Gastroesophageal sphincter (tissue), 3 donors: Measurements from ENCODE around the gene SLC38A5.
"Not testable (repeated sequence)": the region's sequence is repeated elsewhere in the genome, so short reads cannot be mapped to it uniquely, and the experiment has no call there.

ENCODE experiments used
- CTCF ChIP-seq, 4 experiments: fragments of 200-600 bp in 2 of 4; fragments of 450-650 bp in 2 of 4; sonication (generic) in 1 of 4; IDR thresholded peaks; one replicate each; pipeline ENCODE4 v1.5.1; 2017 to 2019; ENCODE audit warnings: antibody characterized with exemption in 4 of 4, mild to moderate bottlenecking in 2 of 4, moderate library complexity in 2 of 4
- EP300 ChIP-seq: sonication (generic); formaldehyde crosslinking; IDR thresholded peaks from one replicate; pipeline ENCODE4 v1.6.1; 2017; ENCODE audit warnings: antibody characterized with exemption, mild to moderate bottlenecking
- POLR2A ChIP-seq, 2 donors: fragments of 450-650 bp; IDR thresholded peaks; one replicate each; pipeline ENCODE4 v1.6.1; 2017; ENCODE audit warnings: antibody characterized with exemption in 2 of 2, mild to moderate bottlenecking in 2 of 2, moderate library complexity in 1 of 2
- POLR2AphosphoS5 ChIP-seq: sonication (generic); formaldehyde crosslinking; IDR thresholded peaks from one replicate; pipeline ENCODE4 v1.6.1; 2017; ENCODE audit warnings: antibody characterized with exemption

GRCh38 chrX:48433713-48434112 is 36.3 kb downstream of the SLC38A5 start:
- TF ChIP-seq EP300; POLR2AphosphoS5; CTCF (IDR thresholded peaks at IDR 0.05); POLR2A (IDR thresholded peaks at IDR 0.05): not testable (repeated sequence)
